Measurements from ENCODE around the gene AGK.
A peak's percentile ranks its signal among the peaks of the same experiment; 100 is the strongest.

The AGK gene

DNA sequence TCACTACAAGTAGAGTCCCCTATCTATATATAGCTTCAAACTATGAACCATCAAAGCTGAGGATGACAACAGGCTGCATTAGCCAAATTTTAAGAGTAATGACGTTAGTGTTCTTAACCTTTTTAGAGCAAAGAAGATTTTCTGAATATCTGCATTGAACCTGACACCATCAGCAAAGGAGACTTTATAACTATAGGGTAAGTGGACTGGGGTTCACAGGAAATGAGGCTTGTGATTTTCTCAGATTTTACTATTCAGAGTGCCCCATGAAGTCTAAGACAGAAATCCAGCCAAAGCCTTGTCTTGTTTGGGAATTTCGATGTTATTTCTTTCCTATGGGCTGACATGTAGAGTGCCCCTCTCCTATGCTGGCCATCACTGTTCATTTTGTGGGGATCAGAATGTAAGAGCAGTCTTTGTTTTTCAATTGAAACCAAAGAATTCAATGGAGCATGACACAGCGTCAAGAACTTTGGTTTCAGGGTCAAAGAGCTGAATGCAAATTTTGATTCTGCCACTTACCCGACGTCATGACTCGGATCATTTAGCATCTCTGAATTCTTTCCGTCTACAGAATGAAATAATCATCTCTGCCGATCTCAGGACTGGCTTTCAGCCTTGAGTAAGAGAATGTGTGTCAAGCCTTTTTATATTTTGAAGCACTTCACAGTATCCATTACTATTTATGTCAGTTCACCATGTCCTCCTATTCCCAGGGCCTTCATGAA, 98.1 kb downstream of the AGK start:
- no peak for DNase-seq

DNA sequence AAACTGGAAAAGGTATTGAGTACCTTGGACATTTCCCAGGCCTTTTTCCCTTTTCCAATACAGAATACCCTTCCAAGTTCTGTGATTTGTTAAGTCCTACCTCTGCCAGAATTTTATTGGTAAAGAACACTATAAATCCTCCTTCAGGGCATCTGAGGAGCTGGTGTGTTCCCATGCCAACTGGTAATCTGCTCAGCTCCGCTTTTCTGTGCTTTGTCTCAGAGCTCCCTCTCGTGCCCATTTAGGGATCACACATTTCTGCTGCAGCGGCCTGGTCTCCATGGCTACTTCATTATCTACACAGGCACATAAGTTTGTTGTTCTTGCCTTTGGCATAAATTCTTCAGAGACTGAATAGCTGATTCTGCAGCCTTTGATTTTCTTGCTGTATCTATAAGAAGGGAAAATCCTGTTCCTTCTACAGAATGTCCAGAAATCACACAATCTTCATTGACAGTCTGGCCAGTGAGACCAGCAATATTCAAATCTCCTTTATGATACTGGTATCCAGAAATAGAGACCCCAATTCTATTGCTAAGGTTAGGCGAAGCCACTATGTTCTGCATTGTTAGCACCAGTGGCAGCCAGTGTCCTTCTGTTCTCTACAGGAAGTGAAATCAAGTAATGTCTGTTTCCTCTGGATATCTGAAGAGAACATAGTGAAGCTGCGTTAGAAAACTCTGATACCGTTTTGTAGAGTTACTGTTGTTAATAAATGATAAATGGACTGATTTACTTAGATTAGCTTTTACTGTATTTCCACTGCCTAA, 98.8 kb downstream of the AGK start:
- peak; percentile 75 for DNase-seq

DNA sequence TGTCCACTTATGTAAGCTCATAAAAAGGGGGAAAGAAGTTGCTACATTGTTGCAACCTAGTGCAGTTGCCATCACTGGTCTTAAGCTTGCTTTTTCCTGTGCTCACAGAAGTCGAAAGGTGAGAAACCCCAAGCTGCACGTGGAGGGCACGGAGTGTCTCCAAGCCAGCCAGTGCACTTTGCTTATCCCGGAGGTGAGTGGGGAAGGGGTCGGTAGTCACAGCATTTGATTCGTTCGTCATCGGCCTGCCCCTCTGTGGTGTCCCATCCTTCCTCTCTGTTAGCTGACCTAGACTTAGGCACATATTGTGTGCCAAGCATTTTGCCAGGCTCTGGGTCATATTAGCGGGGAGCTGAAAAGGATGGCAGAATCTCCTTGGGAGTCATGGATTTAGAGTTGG, 100.2 kb downstream of the AGK start:
- DNase-seq, result no peak

DNA sequence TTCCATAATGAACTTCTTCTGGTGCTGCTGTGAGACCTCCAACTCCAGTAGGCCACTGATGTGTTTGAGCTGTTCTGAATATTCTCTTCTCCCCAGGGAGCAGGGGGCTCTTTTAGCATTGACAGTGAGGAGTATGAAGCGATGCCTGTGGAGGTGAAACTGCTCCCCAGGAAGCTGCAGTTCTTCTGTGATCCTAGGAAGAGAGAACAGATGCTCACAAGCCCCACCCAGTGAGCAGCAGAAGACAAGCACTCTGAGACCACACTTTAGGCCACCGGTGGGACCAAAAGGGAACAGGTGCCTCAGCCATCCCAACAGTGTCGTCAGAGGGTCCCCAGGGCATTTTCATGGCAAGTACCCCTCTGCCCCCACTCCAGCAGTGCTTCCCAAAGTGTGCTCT, 101.5 kb downstream of the AGK start:
- no peak for DNase-seq

DNA sequence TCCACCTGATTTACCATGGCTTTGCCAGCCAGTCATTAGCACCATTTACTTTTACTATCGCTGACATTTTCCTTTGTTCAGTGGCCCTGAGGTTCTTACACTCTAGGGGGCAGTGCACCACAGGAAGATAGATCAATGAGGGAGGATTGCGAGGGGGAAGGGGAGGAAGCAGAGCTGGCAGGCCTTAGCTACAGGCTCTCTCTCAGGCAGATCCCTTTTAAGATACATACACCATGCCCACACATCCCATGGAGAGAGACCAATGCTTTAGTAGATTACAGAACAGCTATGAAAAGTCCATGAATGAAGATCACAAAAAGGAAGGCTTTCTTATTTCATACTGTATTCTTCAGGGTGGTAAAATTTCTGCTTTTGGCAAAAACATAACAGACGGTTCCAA, 103.3 kb downstream of the AGK start:
- peak; percentile 69 for DNase-seq

DNA sequence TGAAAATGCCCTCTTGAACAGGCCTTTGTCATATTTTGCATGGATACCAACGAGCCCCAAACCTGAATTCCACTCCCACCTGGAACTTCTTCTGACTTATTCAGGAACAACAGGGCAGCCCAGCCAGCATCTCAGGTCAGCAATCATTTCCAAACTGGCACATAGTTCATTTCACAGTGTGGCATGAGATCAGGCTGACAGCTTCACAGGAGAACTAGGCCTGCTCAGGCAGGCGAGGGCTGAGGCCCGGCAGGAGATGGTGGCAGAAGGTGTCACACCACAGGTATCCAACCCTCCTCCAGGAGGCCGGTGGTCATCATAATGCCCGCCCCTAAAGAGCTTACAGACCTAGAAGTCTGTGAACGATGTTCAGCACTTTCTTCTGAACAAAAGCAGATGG, 108.3 kb downstream of the AGK start:
- no peak for DNase-seq

DNA sequence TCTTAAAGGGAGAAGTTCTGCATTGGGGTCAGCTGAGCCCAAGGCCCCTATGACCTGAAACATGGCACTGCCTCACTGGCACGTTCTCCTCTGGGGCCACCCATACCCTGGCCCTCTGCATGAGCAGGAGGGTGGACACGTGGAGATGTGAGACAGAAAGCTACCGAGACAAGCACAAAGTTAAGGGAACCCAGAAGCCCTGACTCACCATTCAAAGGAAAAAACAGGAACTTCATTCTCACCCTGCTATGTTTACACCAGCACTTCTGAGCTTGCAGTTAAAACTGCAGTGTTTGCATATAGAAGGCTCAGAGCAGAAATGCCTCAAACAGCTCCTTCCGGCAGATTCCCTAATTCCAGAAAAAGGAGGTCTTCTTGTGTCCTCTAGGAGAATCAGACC, 109.0 kb downstream of the AGK start:
- DNase-seq, result no peak

DNA sequence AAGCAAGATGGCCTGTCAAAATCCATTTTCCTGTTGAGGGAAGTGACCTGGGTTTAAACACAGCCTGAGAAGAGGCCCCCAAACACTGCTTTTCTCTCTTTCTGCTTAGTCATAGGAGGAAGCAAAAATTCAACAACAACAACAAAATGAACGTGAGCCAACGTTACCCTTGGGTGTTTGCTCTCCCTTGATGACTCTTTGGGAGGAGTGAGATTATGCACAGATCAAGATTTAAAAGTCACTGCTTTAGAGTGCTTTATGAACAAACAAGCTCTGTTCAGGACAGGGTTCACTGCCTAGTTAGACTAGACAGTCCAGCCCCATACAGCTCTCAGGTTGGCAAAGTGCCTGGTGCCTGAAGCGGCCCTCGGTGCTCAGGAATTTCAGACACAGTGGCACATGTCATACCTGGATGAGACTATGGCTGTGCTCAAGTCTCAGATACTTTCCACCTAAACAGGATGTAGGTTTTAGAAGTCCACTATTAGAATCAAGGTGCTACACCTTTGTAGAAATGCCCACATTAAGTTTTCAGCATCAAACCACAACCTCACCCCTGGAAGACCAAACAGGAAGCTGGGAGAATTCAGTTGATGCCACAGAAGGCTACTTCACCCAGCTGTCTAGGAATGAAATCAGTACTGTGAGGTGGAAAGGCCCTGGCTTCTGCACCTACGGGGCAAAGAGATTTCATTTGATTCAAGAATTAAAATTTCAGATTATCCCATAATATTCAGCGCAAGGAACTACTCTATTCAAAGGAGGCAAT, 112.1 kb downstream of the AGK start:
- no peak for DNase-seq

DNA sequence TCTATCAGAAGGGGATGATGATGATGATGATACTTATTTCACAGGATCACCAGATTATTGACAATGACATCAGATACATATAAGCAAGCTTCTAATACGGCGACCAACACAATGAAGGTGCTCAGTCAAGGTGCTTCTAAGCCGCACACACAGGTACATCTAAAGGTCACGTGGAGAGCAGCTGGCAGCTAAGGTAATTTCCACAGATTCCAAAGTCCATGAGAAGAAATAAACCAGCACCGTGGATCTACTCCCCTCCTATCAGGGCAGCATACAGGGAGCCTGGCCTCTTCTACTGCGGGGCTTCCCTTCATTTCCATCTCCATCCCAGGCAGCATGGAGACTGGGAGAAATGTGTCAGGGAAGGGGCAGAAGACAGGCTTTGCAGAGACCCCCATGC, 113.2 kb downstream of the AGK start:
- DNase-seq, result no peak

DNA sequence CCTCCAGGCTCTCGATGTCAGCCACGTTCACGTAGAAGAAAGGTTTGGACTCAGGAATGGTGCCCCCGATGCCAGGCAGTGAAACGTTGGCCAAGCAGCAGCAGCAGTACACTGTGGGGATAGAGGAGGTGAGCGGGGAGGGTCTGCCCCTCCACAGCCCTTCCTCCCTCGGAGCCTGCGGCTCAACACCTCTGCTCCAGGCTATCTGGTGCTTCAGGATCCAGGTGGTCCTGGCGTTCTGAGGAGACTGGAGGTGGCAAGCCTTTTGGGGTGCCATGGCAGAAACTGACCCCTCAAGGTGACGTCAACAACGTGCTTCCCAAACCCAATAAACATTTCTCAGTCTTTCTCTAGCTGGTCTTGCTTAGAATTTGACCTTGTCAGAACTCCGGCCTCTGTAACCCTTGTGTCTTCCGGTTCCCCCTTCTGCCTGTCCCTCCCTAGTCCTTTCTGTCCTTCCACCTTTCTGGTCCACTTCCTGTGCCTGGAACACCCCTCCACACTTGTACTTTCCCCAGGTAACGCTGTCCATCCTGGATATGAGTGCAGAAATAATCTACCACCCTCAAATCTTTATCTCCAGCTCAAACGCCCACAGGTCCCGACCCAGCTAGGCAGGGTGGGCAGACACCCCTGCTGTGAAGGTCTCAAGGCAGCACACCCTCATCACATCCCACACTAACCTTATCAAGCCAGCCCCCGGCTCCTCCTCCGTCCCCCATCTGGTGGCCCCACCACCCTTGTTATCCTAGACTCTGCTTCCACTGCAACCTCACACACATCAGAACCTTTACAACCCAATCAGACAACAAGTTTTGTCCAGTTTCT, 114.2 kb downstream of the AGK start:
- no peak for DNase-seq

DNA sequence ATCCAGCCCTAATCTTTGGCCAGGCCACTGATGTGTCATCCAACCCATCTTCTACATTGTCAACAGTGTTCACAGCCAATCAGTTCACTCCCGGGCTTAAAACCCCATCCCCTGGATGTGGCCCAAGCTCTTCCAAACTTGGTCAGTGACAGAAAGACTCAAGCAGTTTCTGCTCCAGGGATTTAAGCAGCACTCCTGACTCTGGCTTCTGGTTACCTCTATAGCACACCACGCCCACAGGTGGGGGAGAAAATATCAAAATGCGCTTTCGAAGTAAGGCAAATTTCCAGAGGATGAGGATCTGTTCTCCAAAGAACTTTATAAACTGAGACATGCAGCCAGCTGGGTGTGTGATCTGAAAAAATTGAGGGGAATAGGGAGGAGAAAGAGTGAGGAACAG, 114.9 kb downstream of the AGK start:
- DNase-seq, result no peak

DNA sequence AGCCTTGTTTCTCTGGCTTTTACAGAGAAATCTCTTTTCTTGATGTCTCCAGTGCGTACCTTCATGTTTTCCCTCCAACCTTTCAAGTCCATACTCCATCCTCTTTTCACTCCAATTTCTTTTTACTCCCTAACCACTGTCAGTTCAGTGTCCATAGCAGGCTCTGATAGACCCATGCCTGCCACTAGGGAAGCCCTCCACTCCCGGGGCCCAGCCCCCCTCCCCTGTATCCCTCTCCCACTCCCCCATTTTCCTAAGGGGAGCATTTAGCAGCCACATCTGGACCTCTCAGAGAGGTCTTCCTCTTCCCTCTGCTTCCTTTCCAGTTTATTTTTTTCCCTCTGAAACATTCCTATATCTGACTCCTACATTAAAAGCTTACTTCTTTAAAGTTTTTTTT, 117.6 kb downstream of the AGK start:
- DNase-seq, result no peak

DNA sequence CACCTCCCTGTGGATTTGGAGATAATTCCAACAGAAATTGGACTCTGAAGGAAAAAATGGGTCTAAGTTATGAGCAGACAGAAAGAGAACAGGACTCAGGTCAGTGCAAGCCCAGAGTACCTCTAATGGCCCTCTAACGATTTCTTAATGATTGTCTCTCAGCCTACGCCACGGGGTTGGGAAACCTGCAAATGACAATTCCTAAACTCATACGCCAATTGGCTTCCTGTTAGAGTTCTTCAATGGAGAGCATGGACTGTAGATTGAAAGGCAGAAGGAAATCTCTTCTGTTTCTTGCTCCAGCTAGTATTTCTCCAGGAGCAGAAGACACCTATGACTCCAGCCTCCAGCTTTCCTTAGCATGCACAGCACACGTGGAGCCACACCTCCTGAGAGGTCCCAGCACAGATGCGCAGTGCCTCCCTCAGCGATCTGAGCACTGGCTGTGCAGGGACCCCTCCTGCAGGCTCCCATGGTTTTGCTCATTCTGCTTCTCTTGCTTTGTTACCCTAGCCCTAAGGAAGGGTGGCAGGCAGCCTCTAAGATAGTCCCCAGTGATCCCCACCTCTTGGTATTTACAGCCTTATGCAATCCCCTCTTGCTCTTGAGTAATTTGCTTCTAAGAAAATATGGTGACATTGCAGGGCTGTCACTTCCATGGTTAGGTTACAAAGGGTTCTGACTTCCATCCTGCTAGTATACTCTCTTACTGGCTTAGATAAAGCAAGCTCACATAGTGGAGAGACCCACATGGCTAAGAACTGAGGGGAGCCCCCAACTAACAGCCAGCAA, 120.7 kb downstream of the AGK start:
- no peak for DNase-seq

DNA sequence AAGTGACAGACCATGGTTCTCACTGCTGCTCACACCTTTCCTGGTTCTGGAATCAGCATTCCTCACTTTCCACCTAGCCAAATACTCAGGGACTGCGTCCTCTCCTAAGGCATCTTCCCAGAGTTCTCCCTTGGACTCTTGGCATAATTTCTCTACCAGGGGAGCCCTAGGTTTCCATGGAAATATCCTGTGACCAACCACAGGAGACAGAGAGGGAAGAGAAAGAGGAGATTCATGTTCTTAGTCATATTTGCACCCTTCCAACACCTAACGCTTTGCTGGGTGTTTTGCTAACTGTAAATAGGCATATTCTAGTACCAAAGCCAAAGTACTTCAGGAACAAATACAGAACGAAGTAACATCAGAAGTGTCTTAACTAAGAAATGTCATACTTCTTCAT, 122.1 kb downstream of the AGK start:
- no peak for DNase-seq

DNA sequence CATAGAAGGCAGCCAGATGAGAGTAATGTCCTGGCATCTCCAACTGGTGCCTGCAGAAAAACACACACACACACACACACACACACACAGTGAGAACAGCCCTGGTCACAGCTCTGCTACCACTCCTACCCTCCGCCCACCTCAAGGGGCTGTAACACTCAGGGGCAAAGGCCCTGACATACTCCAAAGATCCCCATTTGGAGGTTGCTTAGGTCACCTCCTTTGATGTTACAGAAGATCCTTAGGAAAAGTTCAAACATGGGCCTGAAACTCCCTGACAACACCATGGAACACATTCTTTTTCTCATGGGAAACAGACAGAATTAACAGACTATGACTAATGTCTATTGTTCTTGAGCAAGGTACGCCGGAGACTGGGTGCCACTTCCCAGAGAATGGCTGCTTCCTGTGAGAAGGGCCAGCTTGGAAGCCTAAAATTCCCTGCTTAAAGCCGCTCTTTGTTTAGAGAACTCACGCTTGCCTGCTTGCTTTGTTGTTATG, 123.0 kb downstream of the AGK start:
- peak; percentile 11 for DNase-seq

DNA sequence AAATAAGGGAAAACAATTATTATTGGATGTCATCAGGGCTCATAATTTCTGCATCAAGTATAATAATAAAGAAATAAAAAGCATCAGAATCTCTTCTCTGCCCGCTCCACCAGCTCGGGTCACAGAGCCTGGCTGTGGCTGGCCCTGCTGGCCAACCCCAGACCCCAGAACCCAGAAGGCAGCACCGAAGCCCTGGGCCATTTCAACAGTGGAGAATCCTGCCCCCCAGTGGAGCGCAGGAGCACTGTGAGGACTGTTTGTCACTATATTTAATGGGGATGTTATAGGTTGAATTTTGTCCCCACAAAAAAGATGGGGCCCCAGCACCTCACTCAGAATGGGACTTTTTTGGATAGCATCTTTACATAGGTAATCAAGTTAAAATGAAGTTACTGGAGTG, 123.5 kb downstream of the AGK start:
- no peak for DNase-seq

DNA sequence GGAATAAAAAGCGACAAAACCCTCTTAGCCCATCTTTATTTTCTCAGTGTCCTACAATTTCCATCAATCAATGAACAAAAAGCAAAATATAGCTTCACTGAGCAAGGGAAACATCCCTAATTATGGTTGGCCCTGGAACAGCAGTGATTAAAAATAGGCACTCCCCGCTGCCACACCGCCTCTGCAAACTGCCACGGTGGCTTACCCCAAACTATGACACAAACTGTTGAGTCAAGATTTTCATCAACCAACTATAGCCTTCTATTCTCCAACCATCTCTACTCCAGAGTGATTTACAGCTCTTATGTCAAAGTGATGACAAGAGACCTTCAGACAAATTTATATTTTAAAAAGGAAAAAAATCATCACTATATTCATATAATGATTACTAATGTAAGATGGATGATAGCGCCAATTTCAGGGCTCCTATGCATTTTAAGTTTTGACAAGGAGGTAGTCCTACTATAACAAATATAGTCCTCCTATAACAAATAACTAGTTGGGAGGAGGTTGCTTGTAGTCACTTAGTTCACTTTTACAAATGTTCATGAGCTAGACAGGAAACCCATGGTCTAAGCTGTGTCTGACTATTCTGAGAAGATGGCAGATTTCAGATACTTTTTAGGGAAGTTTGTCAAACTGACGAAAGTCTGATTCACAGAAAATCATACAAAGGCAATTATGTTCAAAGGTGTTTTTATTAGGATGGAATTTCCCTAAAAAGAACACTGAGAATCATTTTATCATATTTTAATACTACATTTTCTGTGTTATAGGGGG, 124.4 kb downstream of the AGK start:
- peak; percentile 22 for DNase-seq

DNA sequence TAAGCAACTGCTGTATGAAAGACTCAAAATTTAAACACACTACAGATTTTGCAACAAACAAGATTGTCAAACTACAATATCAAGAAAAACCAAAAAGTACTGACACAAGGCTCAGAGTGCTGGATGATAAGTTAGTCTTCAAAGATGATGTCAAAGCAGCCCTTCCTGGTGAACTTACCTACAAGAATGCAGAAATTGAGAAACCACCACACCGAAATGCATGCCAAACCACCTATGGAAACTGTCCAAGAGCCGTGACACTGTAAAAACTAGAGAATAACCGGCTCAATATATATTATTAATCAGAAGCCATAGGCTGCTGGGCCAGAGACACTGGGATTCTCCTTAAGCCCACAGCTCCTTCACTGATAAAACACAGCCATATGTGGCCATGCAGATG, 125.4 kb downstream of the AGK start:
- peak; percentile 75 for DNase-seq

DNA sequence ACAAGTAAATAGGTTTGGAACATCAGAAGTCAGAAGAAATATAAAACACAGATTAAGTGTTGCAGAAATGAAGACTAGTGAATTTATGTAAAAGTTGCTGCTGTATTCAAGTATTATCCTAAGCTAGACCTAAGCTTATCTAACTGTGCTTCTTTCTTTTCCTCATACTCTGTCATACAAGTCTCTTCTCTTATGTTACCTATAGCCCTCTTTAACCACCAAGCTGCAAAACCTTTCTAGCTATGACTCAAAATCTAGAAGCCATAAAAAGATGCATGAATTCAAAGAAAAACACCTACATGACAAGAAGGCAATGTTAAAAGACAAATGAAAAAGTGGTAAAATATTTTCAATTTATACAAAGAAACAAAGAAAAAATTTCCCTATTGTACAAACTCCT, 127.8 kb downstream of the AGK start:
- DNase-seq, result no peak

DNA sequence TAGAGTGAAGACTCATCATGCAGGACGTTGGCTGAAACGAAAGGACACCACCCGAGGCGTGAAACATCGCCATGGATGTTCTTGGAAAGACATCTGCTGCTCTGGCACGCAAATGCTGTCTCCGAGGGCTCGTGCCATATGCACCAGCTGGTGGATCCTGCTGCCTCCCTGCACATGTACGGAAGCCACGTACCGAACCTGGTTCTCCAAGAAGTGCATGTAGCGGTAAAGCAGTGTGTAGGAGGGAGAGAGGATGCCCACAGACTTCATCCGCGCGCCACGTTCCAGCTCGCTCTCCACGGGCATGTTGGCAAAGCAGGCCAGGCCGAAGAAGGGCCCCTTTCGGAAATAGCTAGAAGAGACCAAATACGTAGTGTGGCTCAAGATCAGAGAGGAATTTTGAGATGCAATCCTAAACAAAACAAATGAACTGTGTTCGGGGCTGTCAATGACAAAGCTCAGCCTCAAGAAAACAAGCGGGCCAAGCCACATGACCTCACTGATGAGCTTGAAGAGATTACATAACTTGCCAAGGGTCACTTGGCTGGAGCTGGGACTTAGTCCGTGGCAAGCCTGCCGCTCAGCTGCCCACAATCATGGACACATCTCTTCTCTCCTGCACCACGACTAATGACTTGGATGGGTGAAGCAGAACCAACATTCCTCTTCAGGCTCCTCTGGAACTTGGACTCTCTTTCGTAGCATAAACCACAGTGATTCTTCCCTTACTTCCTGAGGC, 134.2 kb downstream of the AGK start:
- no peak for DNase-seq
